MCF 10A (cell line): ENCODE results near the gene TGFBI. TPM values are rescaled to one million over a fixed set of nuclear protein-coding genes. Genes with fewer than 3 reads are reported as not detected.

Experiments used
- BruUV-seq: library from RNA; stranded (reverse); fragments of 400-500 nt; replicated peaks from 2 replicates; lab custom pipeline; 2021; lab: Mats Ljungman, UMichigan
- CTCF ChIA-PET: fragments of 300-600 bp; sonication (Branson Sonifier 250); formaldehyde crosslinking; extraction: SDS; loops from one replicate; lab custom pipeline; 2021; ENCODE audit warnings: antibody characterized with exemption, inconsistent platforms; lab: Yijun Ruan, JAX
- POLR2A ChIA-PET: fragments of 300-600, 350-650 bp; sonication (Branson Sonifier 250); formaldehyde crosslinking; extraction: SDS; loops from one replicate; lab custom pipeline; 2020; ENCODE audit warnings: antibody characterized with exemption, inconsistent platforms; lab: Yijun Ruan, JAX
- DNase-seq: peaks from one replicate; pipeline ENCODE4 v3.0.0-alpha.2; 2018; ENCODE audit not compliant: unreplicated experiment
- H3K27ac Mint-ChIP-seq: one replicate; pipeline ENCODE4 v1.8.0; 2022; ENCODE audit warnings: mild to moderate bottlenecking, low read depth, mixed read lengths; ENCODE audit not compliant: unreplicated experiment
- H3K27me3 Mint-ChIP-seq: one replicate; pipeline ENCODE4 v1.8.0; 2022; ENCODE audit warnings: mixed read lengths; ENCODE audit not compliant: insufficient read depth, unreplicated experiment
- H3K36me3 Mint-ChIP-seq: one replicate; pipeline ENCODE4 v1.8.0; 2022; ENCODE audit warnings: mild to moderate bottlenecking, moderate library complexity, mixed read lengths; ENCODE audit not compliant: insufficient read depth, unreplicated experiment
- H3K4me1 Mint-ChIP-seq: one replicate; pipeline ENCODE4 v1.8.0; 2022; ENCODE audit warnings: mixed read lengths; ENCODE audit not compliant: insufficient read depth, unreplicated experiment
- H3K4me3 Mint-ChIP-seq: one replicate; pipeline ENCODE4 v1.8.0; 2022; ENCODE audit warnings: mild to moderate bottlenecking, moderate library complexity, mixed read lengths; ENCODE audit not compliant: unreplicated experiment
- H3K9me3 Mint-ChIP-seq: one replicate; pipeline ENCODE4 v1.8.0; 2022; ENCODE audit warnings: mixed read lengths; ENCODE audit not compliant: unreplicated experiment
- CTCF ChIP-seq: fragments of 200-600 bp; IDR thresholded peaks from one replicate; pipeline ENCODE4 v1.8.0; 2022; ENCODE audit warnings: antibody characterized with exemption, mild to moderate bottlenecking; ENCODE audit not compliant: unreplicated experiment
- intact Hi-C: fragments of 100-400 bp; cut with micrococcal nuclease; formaldehyde crosslinking; loops from 2 replicates; pipeline ENCODE4 v1.14.1; 2022
- total RNA-seq: library from RNA; stranded (reverse); gene quantifications from 2 replicates; pipeline ENCODE4 v1.2.3, GENCODE V29; 2022

TGFBI gene
- total RNA-seq, 1 experiment from 2014 or later, result 892 TPM

- no peaks in the 10 kb centered on the region for H3K9me3 Mint-ChIP-seq
Measured at GRCh38 chr5:136021016-136021405, 7.8 kb upstream of the TGFBI start.

GRCh38 chr5:136022965-136023364, 5.8 kb upstream of the TGFBI start:
- Mint-ChIP-seq H3K36me3 (peaks cover 6% of the 10 kb centered on the region), H3K27me3 (no peaks in the 10 kb centered on the region), H3K27ac (no peak overlapping the region), H3K4me1 (peaks cover 54% of the 10 kb centered on the region), H3K4me3 (no peak overlapping the region), H3K9me3 (no peaks in the 10 kb centered on the region)
- intact Hi-C loops, result no loop called here
- BruUV-seq, result no TSS peak
- ChIA-PET CTCF (interaction anchor here (0.6 to 13.4 kb wide), 4 partner anchors 11 to 131 kb away, joined by 3 to 171 read pairs (median 4); partner anchors contain the start of gene TGFBI), POLR2A (interaction anchor here (37.2 to 39.3 kb wide), 2 partner anchors 5 to 12 kb away, joined by 1604 read pairs; partner anchors contain the start of gene TGFBI)
- no peak for TF ChIP-seq CTCF
- DNase-seq, result no peak

More at GRCh38 chr5:136021016-136021405, 7.8 kb upstream of the TGFBI start:
- peak; percentile 68 for DNase-seq
- H3K27ac Mint-ChIP-seq, result peak overlapping the region; percentile 63
- POLR2A ChIA-PET, result interaction anchor here (0.7 to 39.3 kb wide), 5 partner anchors 7 to 122 kb away, joined by 3 to 1604 read pairs (median 13); partner anchors contain the start of gene TGFBI
- BruUV-seq, result no TSS peak
- TF ChIP-seq CTCF, result no peak
- CTCF ChIA-PET, result interaction anchor here (1.0 to 13.4 kb wide), 2 partner anchors 12 to 15 kb away, joined by 3 to 171 read pairs; partner anchors contain the start of gene TGFBI
- intact Hi-C loops, result no loop called here
- H3K36me3 Mint-ChIP-seq, result peaks cover 6% of the 10 kb centered on the region
- H3K27me3 Mint-ChIP-seq, result no peaks in the 10 kb centered on the region
- H3K4me1 Mint-ChIP-seq, result peaks cover 60% of the 10 kb centered on the region
- peak overlapping the region; percentile 49 for H3K4me3 Mint-ChIP-seq

- no peak for TF ChIP-seq CTCF
Measured at GRCh38 chr5:136023958-136024541, 4.7 kb upstream of the TGFBI start.

GRCh38 chr5:136025900-136026299, 2.9 kb upstream of the TGFBI start:
- TF ChIP-seq CTCF, result no peak

More at GRCh38 chr5:136023958-136024541, 4.7 kb upstream of the TGFBI start:
- Mint-ChIP-seq H3K36me3 (peaks cover 6% of the 10 kb centered on the region), H3K27ac (no peak overlapping the region), H3K4me1 (peaks cover 50% of the 10 kb centered on the region), H3K9me3 (no peaks in the 10 kb centered on the region), H3K4me3 (no peak overlapping the region), H3K27me3 (no peaks in the 10 kb centered on the region)
- POLR2A ChIA-PET, result interaction anchor here (0.7 to 39.3 kb wide), 4 partner anchors 4 to 1797 kb away, joined by 3 to 1604 read pairs (median 804); partner anchors contain the start of genes SMAD5 and TGFBI
- intact Hi-C loops, result no loop called here
- BruUV-seq, result no TSS peak
- CTCF ChIA-PET, result interaction anchor here (0.6 to 1.2 kb wide), 3 partner anchors 78 to 150 kb away, joined by 3 to 5 read pairs (median 5); no protein-coding TSS in a partner anchor
- no peak for DNase-seq

More at GRCh38 chr5:136025900-136026299, 2.9 kb upstream of the TGFBI start:
- CTCF ChIA-PET, result interaction anchor here (0.7 to 18.0 kb wide), 10 partner anchors 8 to 134 kb away, joined by 3 to 171 read pairs (median 4); no protein-coding TSS in a partner anchor
- Mint-ChIP-seq H3K4me1 (peaks cover 40% of the 10 kb centered on the region), H3K27ac (no peak overlapping the region), H3K36me3 (peaks cover 11% of the 10 kb centered on the region), H3K27me3 (no peaks in the 10 kb centered on the region), H3K4me3 (no peak overlapping the region), H3K9me3 (no peaks in the 10 kb centered on the region)
- intact Hi-C loops, result no loop called here
- no TSS peak for BruUV-seq
- POLR2A ChIA-PET, result interaction anchor here (20.1 to 39.3 kb wide), 3 partner anchors 2 to 32 kb away, joined by 364 to 1604 read pairs (median 1604); partner anchors contain the start of gene TGFBI
- no peak for DNase-seq
